ENCODE data around the gene EYS. TPM values are rescaled to one million over a fixed set of nuclear protein-coding genes. Genes with fewer than 3 reads are reported as not detected.
"Not testable (repeated sequence)": the region's sequence is repeated elsewhere in the genome, so short reads cannot be mapped to it uniquely, and the experiment has no call there.

EYS gene
- polyA plus RNA-seq, 6 donors from 2014 or later: 0.06 to 0.18 (median 0.07) TPM; not detected in 1

- DNase-seq: no peak
- Mint-ChIP-seq H3K4me3 (no peak overlapping the region), H3K4me1 (no peaks in the 10 kb centered on the region), H3K27ac (no peak overlapping the region), H3K9me3 (peaks cover 0 to 16% (median 3%) of the 10 kb centered on the region in 7 donors), H3K27me3 (no peaks in the 10 kb centered on the region), H3K36me3 (no peaks in the 10 kb centered on the region)
- no peak for ATAC-seq (ENCODE audit: low read depth in 2 of 2)
Observed at GRCh38 chr6:64062960-64063683, 1643.9 kb downstream of the EYS start.

GRCh38 chr6:64054861-64055260, 1652.2 kb downstream of the EYS start:
- Mint-ChIP-seq H3K27ac (no peak overlapping the region), H3K4me1 (no peaks in the 10 kb centered on the region), H3K4me3 (no peak overlapping the region), H3K9me3 (peaks cover 0 to 2% (median 0%) of the 10 kb centered on the region in 7 donors), H3K36me3 (no peaks in the 10 kb centered on the region), H3K27me3 (no peaks in the 10 kb centered on the region)
- DNase-seq (no peak), ATAC-seq (ENCODE audit: low read depth in 2 of 2) (no peak)

- Mint-ChIP-seq H3K4me3 (no peak overlapping the region), H3K4me1 (no peaks in the 10 kb centered on the region), H3K27me3 (no peaks in the 10 kb centered on the region), H3K27ac (peak overlapping the region in 1 of 6 donors; percentile 34), H3K9me3 (no peaks in the 10 kb centered on the region), H3K36me3 (no peaks in the 10 kb centered on the region)
- no peak for ATAC-seq (ENCODE audit: low read depth in 2 of 2)
- DNase-seq: no peak
Observed at GRCh38 chr6:64050590-64050989, 1656.4 kb downstream of the EYS start.

- no peak overlapping the region for H3K27ac Mint-ChIP-seq
- no peak for DNase-seq
- H3K9me3 Mint-ChIP-seq: no peaks in the 10 kb centered on the region
- H3K27me3 Mint-ChIP-seq: no peaks in the 10 kb centered on the region
- H3K4me3 Mint-ChIP-seq: no peak overlapping the region
- H3K4me1 Mint-ChIP-seq: no peaks in the 10 kb centered on the region
- no peak for ATAC-seq (ENCODE audit: low read depth in 2 of 2)
- H3K36me3 Mint-ChIP-seq: no peaks in the 10 kb centered on the region
Observed at GRCh38 chr6:64049736-64050135, 1657.3 kb downstream of the EYS start.

GRCh38 chr6:64046746-64047208, 1660.2 kb downstream of the EYS start:
- no peaks in the 10 kb centered on the region for H3K4me1 Mint-ChIP-seq
- DNase-seq (no peak), ATAC-seq (ENCODE audit: low read depth in 2 of 2) (no peak)
- H3K27ac Mint-ChIP-seq: no peak overlapping the region
- H3K9me3 Mint-ChIP-seq: no peaks in the 10 kb centered on the region
- H3K4me3 Mint-ChIP-seq: no peak overlapping the region
- no peaks in the 10 kb centered on the region for H3K27me3 Mint-ChIP-seq
- no peaks in the 10 kb centered on the region for H3K36me3 Mint-ChIP-seq

GRCh38 chr6:64041373-64041772, 1665.7 kb downstream of the EYS start:
- H3K9me3 Mint-ChIP-seq: peaks cover 0 to 2% (median 0%) of the 10 kb centered on the region in 7 donors
- H3K36me3 Mint-ChIP-seq: no peaks in the 10 kb centered on the region
- no peaks in the 10 kb centered on the region for H3K27me3 Mint-ChIP-seq
- H3K27ac Mint-ChIP-seq: no peak overlapping the region
- no peak overlapping the region for H3K4me3 Mint-ChIP-seq
- H3K4me1 Mint-ChIP-seq: no peaks in the 10 kb centered on the region
- DNase-seq: no peak
- no peak for ATAC-seq (ENCODE audit: low read depth in 2 of 2)

- H3K4me1 Mint-ChIP-seq: no peaks in the 10 kb centered on the region
- peaks cover 0 to 5% (median 0%) of the 10 kb centered on the region in 7 donors for H3K9me3 Mint-ChIP-seq
- DNase-seq (no peak), ATAC-seq (ENCODE audit: low read depth in 2 of 2) (no peak)
- H3K27ac Mint-ChIP-seq: no peak overlapping the region
- no peaks in the 10 kb centered on the region for H3K36me3 Mint-ChIP-seq
- no peaks in the 10 kb centered on the region for H3K27me3 Mint-ChIP-seq
- H3K4me3 Mint-ChIP-seq: no peak overlapping the region
Observed at GRCh38 chr6:64040113-64040512, 1666.9 kb downstream of the EYS start.

GRCh38 chr6:64037427-64037826, 1669.6 kb downstream of the EYS start:
- DNase-seq: no peak
- Mint-ChIP-seq H3K27me3 (no peaks in the 10 kb centered on the region), H3K4me1 (no peaks in the 10 kb centered on the region), H3K9me3 (peaks cover 0 to 5% (median 0%) of the 10 kb centered on the region in 7 donors), H3K4me3 (no peak overlapping the region), H3K27ac (no peak overlapping the region), H3K36me3 (no peaks in the 10 kb centered on the region)
- no peak for ATAC-seq (ENCODE audit: low read depth in 2 of 2)

GRCh38 chr6:64034910-64035655, 1671.9 kb downstream of the EYS start:
- Mint-ChIP-seq H3K9me3 (peaks cover 0 to 8% (median 2%) of the 10 kb centered on the region in 7 donors), H3K36me3 (no peaks in the 10 kb centered on the region), H3K4me1 (no peaks in the 10 kb centered on the region), H3K27me3 (no peaks in the 10 kb centered on the region), H3K4me3 (peak overlapping the region in 1 of 8 donors; percentile 7), H3K27ac (no peak overlapping the region)
- ATAC-seq (ENCODE audit: low read depth in 2 of 2) (no peak), DNase-seq (no peak)

- H3K4me1 Mint-ChIP-seq: no peaks in the 10 kb centered on the region
- H3K36me3 Mint-ChIP-seq: no peaks in the 10 kb centered on the region
- no peaks in the 10 kb centered on the region for H3K27me3 Mint-ChIP-seq
- peaks cover 0 to 8% (median 4%) of the 10 kb centered on the region in 7 donors for H3K9me3 Mint-ChIP-seq
- ATAC-seq (ENCODE audit: low read depth in 2 of 2): no peak
- H3K27ac Mint-ChIP-seq: no peak overlapping the region
- no peak for DNase-seq
- H3K4me3 Mint-ChIP-seq: no peak overlapping the region
Observed at GRCh38 chr6:64034291-64034690, 1672.7 kb downstream of the EYS start.

GRCh38 chr6:64030950-64031618, 1675.9 kb downstream of the EYS start:
- not testable (repeated sequence) for H3K36me3 Mint-ChIP-seq; H3K9me3 Mint-ChIP-seq; ATAC-seq (ENCODE audit: low read depth in 2 of 2)

GRCh38 chr6:64023693-64024092, 1683.3 kb downstream of the EYS start:
- Mint-ChIP-seq H3K4me1 (no peaks in the 10 kb centered on the region), H3K27me3 (no peaks in the 10 kb centered on the region), H3K27ac (no peak overlapping the region), H3K4me3 (no peak overlapping the region), H3K36me3 (no peaks in the 10 kb centered on the region), H3K9me3 (peaks cover 0 to 6% (median 4%) of the 10 kb centered on the region in 7 donors)
- DNase-seq (no peak), ATAC-seq (ENCODE audit: low read depth in 2 of 2) (no peak)

More at GRCh38 chr6:64030950-64031618, 1675.9 kb downstream of the EYS start:
- H3K27me3 Mint-ChIP-seq, DNase-seq, H3K4me1 Mint-ChIP-seq, H3K27ac Mint-ChIP-seq, H3K4me3 Mint-ChIP-seq: not testable (repeated sequence)

GRCh38 chr6:64014595-64014994, 1692.4 kb downstream of the EYS start:
- no peaks in the 10 kb centered on the region for H3K27me3 Mint-ChIP-seq
- peaks cover 0 to 5% (median 0%) of the 10 kb centered on the region in 3 donors for H3K4me1 Mint-ChIP-seq
- DNase-seq (no peak), ATAC-seq (ENCODE audit: low read depth in 2 of 2) (no peak)
- H3K36me3 Mint-ChIP-seq: no peaks in the 10 kb centered on the region
- H3K27ac Mint-ChIP-seq: no peak overlapping the region
- peaks cover 0 to 8% (median 1%) of the 10 kb centered on the region in 7 donors for H3K9me3 Mint-ChIP-seq
- H3K4me3 Mint-ChIP-seq: no peak overlapping the region

Measured in naive B cell (primary cell).